SK-N-SH (cell line): Measurements from ENCODE around the gene SDR9C7.

Source experiments
- CTCF ChIP-seq: fragments of 200-600 bp; sonication (generic); IDR thresholded peaks from 2 replicates; pipeline ENCODE4 v1.6.1; 2017; ENCODE audit warnings: antibody characterized with exemption, mild to moderate bottlenecking, moderate library complexity
- EZH2phosphoT487 ChIP-seq: fragments of 200-600 bp; sonication (generic); IDR thresholded peaks from 2 replicates; pipeline ENCODE4 v1.6.1; 2017; ENCODE audit warnings: low read depth, mixed run types, mild to moderate bottlenecking, antibody characterized with exemption, moderate library complexity, borderline replicate concordance
- FOXM1 ChIP-seq: IDR thresholded peaks from 2 replicates; pipeline ENCODE4 v1.4.0; 2012; ENCODE audit warnings: low read depth, mild to moderate bottlenecking
- NFIC ChIP-seq: IDR thresholded peaks from 2 replicates; pipeline ENCODE4 v1.4.0; 2012; ENCODE audit warnings: borderline replicate concordance
- ZBTB33 ChIP-seq: IDR thresholded peaks from 2 replicates; pipeline ENCODE4 v1.4.0; 2012; ENCODE audit warnings: low read depth, borderline replicate concordance
- TF ChIP-seq, protein P1 (sequence below): fragments of 150-350 bp; IDR thresholded peaks from 2 replicates; pipeline ENCODE4 v1.6.1; 2017; ENCODE audit warnings: antibody characterized with exemption, low read length, low read depth, borderline replicate concordance

DNA sequence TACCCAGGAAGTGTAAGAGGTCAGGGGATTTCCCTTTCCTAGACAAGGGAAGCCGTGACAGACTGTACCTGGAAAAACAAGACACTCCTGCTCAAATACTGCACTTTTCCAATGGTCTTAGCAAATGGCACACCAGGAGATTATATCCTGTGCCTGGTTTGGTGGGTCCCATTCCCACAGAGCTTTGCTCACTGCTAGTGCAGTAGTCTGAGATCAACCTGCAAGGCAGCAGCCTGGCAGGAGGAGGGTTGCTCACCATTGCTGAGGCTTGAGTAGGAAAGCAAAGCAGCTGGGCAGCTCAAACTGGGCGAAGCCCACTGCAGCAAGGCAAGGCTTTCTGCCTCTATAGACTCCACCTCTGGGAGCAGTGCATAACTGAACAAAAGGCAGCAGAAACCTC, 24.2 kb upstream of the SDR9C7 start:
- TF ChIP-seq FOXM1, result no peak
- TF ChIP-seq ZBTB33, result no peak
- TF ChIP-seq CTCF, result no peak
- no peak for TF ChIP-seq EZH2phosphoT487
- TF ChIP-seq, protein P1, sequence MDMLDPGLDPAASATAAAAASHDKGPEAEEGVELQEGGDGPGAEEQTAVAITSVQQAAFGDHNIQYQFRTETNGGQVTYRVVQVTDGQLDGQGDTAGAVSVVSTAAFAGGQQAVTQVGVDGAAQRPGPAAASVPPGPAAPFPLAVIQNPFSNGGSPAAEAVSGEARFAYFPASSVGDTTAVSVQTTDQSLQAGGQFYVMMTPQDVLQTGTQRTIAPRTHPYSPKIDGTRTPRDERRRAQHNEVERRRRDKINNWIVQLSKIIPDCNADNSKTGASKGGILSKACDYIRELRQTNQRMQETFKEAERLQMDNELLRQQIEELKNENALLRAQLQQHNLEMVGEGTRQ, result no peak
- TF ChIP-seq NFIC, result no peak
